ENCODE measurements around the gene ELOVL5.

- TF ChIP-seq CTCF (conservative IDR thresholded peaks at IDR 0.05; ENCODE audit: low read length) = no peak
- TF ChIP-seq EZH2phosphoT487 (IDR thresholded peaks at IDR 0.05; ENCODE audit: borderline replicate concordance) = no peak
These were observed 46.8 kb downstream of the ELOVL5 start for GRCh38 chr6:53301801-53302537.

Measured in Loucy (cell line).